ENCODE measurements around the gene PNPLA2. TPM values are rescaled to one million over a fixed set of nuclear protein-coding genes. Genes with fewer than 3 reads are reported as not detected.

Gene PNPLA2
- total RNA-seq, 2 experiments from 2014 or later = 202 to 220 TPM

- H3K4me1 ChIP-seq (ENCODE audit: insufficient read depth, low read length) = peaks cover 60% of the 10 kb centered on the region
These were observed 8.1 kb downstream of the PNPLA2 start for GRCh38 chr11:826836-827145.

GRCh38 chr11:827146-827896 lies 8.6 kb downstream of the PNPLA2 start:
- Histone ChIP-seq H3K4me3 (ENCODE audit: low read length) (peak overlapping the region; percentile 44), H3K27ac (ENCODE audit: low read depth in 1 of 2, low read length in 2 of 2) (no peak overlapping the region), H3K9me3 (ENCODE audit: control insufficient read depth in 1 of 2, insufficient read depth in 1 of 2, low read length in 2 of 2) (peaks cover 0 to 39% of the 10 kb centered on the region in 2 experiments), H3K36me3 (ENCODE audit: insufficient read depth, low read length) (peaks cover 20% of the 10 kb centered on the region), H3K27me3 (ENCODE audit: control insufficient read depth in 1 of 2, insufficient read depth in 2 of 2, low read length in 2 of 2) (peaks cover 45 to 54% of the 10 kb centered on the region in 2 experiments), H3K4me1 (ENCODE audit: insufficient read depth, low read length) (peaks cover 61% of the 10 kb centered on the region)
- POLR2A ChIA-PET = interaction anchor here (8.3 to 10.0 kb wide), 2 partner anchors 7 to 15 kb away, joined by 71 to 115 read pairs; partner anchors contain the start of genes PNPLA2, POLR2L and TSPAN4
- CTCF ChIA-PET = no interaction called here
- Mint-ChIP-seq H3K9me3 (no peaks in the 10 kb centered on the region), H3K36me3 (ENCODE audit: low read depth) (peaks cover 19% of the 10 kb centered on the region), H3K27me3 (peaks cover 44% of the 10 kb centered on the region), H3K4me3 (peak overlapping the region; percentile 63), H3K27ac (no peak overlapping the region), H3K4me1 (ENCODE audit: low read depth) (peaks cover 28% of the 10 kb centered on the region)
- TF ChIP-seq, protein P1, sequence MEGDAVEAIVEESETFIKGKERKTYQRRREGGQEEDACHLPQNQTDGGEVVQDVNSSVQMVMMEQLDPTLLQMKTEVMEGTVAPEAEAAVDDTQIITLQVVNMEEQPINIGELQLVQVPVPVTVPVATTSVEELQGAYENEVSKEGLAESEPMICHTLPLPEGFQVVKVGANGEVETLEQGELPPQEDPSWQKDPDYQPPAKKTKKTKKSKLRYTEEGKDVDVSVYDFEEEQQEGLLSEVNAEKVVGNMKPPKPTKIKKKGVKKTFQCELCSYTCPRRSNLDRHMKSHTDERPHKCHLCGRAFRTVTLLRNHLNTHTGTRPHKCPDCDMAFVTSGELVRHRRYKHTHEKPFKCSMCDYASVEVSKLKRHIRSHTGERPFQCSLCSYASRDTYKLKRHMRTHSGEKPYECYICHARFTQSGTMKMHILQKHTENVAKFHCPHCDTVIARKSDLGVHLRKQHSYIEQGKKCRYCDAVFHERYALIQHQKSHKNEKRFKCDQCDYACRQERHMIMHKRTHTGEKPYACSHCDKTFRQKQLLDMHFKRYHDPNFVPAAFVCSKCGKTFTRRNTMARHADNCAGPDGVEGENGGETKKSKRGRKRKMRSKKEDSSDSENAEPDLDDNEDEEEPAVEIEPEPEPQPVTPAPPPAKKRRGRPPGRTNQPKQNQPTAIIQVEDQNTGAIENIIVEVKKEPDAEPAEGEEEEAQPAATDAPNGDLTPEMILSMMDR (IDR thresholded peaks at IDR 0.05) = no peak
- DNase-seq (peak in 1 of 14 experiments; percentile 8), ATAC-seq (ENCODE audit: poor library complexity) (peak; percentile 2)
- intact Hi-C loops (cut with DNase I, micrococcal nuclease) = no loop called here

More at GRCh38 chr11:826836-827145, 8.1 kb downstream of the PNPLA2 start:
- Histone ChIP-seq H3K9me3 (ENCODE audit: control insufficient read depth in 1 of 2, insufficient read depth in 1 of 2, low read length in 2 of 2) (peaks cover 0 to 34% of the 10 kb centered on the region in 2 experiments), H3K36me3 (ENCODE audit: insufficient read depth, low read length) (peaks cover 25% of the 10 kb centered on the region), H3K27me3 (ENCODE audit: control insufficient read depth in 1 of 2, insufficient read depth in 2 of 2, low read length in 2 of 2) (peaks cover 45 to 49% of the 10 kb centered on the region in 2 experiments), H3K4me3 (ENCODE audit: low read length) (peak overlapping the region; percentile 44), H3K27ac (ENCODE audit: low read depth in 1 of 2, low read length in 2 of 2) (no peak overlapping the region)
- POLR2A ChIA-PET = interaction anchor here (10.0 kb wide), 1 partner anchor 16 kb away, joined by 71 read pairs; the partner anchor contains the start of genes POLR2L and TSPAN4
- intact Hi-C loops (cut with DNase I, micrococcal nuclease) = no loop called here
- TF ChIP-seq, protein P1 (IDR thresholded peaks at IDR 0.05) = no peak
- Mint-ChIP-seq H3K36me3 (ENCODE audit: low read depth) (peaks cover 25% of the 10 kb centered on the region), H3K4me1 (ENCODE audit: low read depth) (peaks cover 26% of the 10 kb centered on the region), H3K27me3 (peaks cover 39% of the 10 kb centered on the region), H3K4me3 (peak overlapping the region; percentile 73), H3K9me3 (no peaks in the 10 kb centered on the region), H3K27ac (no peak overlapping the region)
- CTCF ChIA-PET = no interaction called here
- no peak for DNase-seq
- ATAC-seq (ENCODE audit: poor library complexity) = peak; percentile 5

DNA sequence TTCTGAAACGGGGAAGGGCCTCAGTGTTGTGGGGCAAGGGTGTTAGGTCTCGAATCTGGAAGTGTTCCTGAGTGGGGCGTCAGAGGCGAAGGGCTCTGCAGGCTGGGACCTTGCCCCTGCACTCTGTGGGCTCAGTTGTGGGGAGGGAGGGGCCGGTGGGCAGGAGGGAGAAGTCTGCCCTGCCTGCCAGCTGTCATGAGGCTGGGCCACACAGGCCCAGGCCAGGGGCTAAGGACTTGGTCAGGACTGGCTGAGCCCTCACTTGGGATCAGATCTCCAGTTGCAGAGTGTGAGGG lies 9.1 kb downstream of the PNPLA2 start, which contains the start of gene CRACR2B:
TSS of gene CRACR2B (plus strand) at position 23 of the 296 bp plus-strand sequence. CDS start 689 bp downstream, outside the sequence.
- H3K4me1 Mint-ChIP-seq (ENCODE audit: low read depth) = peaks cover 28% of the 10 kb centered on the region
- peaks cover 45% of the 10 kb centered on the region for H3K27me3 Mint-ChIP-seq
- no peak within 1 kb of the TSS for H3K27ac Mint-ChIP-seq
- Histone ChIP-seq H3K4me3 (ENCODE audit: low read length) (peak within 1 kb of the TSS; percentile 44), H3K27ac (ENCODE audit: low read depth in 1 of 2, low read length in 2 of 2) (no peak within 1 kb of the TSS), H3K4me1 (ENCODE audit: insufficient read depth, low read length) (peaks cover 61% of the 10 kb centered on the region), H3K27me3 (ENCODE audit: control insufficient read depth in 1 of 2, insufficient read depth in 2 of 2, low read length in 2 of 2) (peaks cover 45 to 54% of the 10 kb centered on the region in 2 experiments), H3K9me3 (ENCODE audit: control insufficient read depth in 1 of 2, insufficient read depth in 1 of 2, low read length in 2 of 2) (peaks cover 0 to 42% of the 10 kb centered on the region in 2 experiments), H3K36me3 (ENCODE audit: insufficient read depth, low read length) (peaks cover 17% of the 10 kb centered on the region)
- ChIA-PET CTCF (no interaction called here), POLR2A (interaction anchor here (8.3 to 10.0 kb wide), 2 partner anchors 8 to 15 kb away, joined by 71 to 115 read pairs; partner anchors contain the start of genes PNPLA2, POLR2L and TSPAN4)
- ATAC-seq (ENCODE audit: poor library complexity) = no peak
- H3K4me3 Mint-ChIP-seq = peak within 1 kb of the TSS; percentile 73
- intact Hi-C loops (cut with DNase I, micrococcal nuclease) = no loop called here
- DNase-seq = no peak
- peaks cover 15% of the 10 kb centered on the region for H3K36me3 Mint-ChIP-seq (ENCODE audit: low read depth)
- TF ChIP-seq, protein P1 (IDR thresholded peaks at IDR 0.05) = no peak
- no peaks in the 10 kb centered on the region for H3K9me3 Mint-ChIP-seq
